GM21515 (cell line): Measurements from ENCODE around the gene RIN3.

ENCODE experiments used
- ATAC-seq: cut with Tn5 transposase; IDR thresholded peaks from one replicate; pipeline ENCODE4 v1.9.1; 2021; ENCODE audit not compliant: unreplicated experiment

Gene RIN3

DNA sequence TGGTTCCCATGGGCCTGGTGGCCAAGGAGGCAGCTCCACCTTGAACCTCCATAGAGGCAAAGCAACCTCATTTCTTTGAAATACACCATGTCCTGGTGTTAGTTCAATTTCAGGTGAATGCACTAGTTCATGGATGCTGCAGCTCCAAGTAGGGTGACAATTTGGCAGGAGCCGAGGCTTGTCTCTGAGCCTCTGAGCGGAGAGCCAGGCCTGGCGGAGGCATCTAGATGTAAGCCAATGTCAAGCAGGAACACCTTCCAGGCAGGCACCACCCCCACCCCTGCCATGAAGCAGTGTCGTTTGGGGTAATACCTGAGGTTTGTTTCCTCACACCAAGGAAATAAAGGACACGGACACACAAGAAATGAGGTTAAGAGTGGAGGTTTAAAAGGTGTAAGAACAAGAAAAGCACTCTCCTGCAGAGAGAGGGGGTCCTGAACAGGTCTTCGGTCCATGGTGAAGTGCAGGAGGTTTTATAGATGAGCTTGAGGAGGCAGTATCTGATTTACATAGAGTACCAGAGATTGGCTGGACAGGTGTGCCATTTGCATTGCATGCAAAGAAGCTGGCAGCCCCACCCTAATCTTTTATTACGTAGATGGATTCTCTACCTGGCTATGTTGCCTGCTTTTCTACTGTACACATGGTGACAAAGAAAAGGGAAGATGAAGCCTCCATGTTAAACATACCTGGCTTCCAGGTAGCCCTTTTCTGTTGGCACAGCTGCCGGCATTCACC lies 60.3 kb downstream of the RIN3 start:
- ATAC-seq: no peak

DNA sequence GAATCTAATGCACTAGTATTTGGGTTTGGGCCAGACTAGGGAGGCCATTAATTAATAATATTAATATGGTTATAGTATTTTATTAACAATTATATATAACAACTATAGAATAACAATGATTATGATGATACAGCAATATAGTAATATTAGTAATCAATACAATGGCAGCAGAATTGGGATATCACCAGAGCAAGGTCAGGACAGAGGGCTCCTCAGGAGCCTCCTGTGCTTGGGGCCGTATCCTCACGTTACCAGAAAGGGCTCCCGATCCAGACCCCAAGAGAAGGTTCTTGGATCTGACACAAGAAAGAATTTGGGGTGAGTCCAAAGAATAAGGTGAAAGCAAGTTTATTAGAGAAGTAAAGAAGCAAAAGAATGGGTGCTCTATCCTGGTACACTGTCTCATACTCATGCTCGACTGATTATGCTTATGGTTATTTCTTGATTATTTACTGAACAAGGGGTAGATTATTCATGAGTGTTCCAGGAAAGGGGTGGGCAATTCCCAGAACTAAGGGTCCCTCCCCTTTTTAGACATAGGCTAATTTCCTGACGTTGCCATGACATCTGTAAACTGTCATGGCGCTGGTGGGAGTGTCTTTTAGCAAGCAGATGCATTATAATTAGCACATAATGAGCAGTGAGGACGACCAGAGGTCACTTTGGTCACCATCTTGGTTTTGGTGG lies 61.6 kb downstream of the RIN3 start:
- no peak for ATAC-seq

DNA sequence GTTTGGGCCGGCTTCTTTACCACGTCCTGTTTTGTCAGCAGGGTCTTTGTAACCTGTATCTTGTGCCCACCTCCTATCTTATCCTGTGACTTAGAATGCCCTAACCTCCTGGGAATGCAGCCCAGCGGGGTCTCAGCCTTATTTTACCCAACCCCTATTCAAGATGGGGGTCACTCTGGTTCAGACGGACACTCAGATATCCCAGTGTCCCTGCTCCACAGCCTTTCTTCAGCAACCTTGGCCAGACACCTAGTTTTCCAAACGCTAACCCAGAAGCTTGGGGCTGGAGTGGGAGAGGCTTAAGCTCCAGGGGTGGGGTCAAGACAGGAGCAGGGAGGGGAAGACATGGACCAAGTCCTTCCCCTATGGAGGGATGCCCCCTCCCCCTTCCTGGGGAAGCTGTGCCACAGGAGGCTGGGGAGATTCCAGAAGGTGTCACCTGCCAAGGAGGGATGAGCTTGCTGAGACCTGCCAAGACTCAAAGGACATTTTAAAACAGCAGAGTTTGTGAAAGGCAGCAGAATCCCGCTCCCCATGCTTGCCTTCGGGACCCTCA lies 62.2 kb downstream of the RIN3 start:
- no peak for ATAC-seq

DNA sequence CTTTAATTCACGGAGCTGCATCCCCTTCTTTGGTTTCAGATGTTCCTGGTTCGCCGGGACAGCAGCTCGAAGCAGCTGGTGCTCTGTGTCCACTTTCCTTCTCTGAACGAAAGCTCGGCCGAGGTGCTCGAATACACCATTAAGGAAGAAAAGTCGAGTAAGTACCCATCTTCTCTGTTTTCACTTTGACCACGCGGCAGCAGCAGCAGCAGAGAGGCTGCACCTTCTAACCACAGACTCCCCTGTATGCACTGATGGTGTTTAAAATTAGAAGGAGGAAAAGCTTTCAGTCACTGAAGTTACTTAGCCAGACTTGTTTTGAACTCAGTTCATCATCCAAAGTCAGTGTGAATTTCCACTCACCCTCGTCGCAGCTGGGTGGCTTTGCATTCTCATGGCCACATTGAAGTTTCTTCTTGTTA lies 63.8 kb downstream of the RIN3 start:
- ATAC-seq: peak; percentile 75

DNA sequence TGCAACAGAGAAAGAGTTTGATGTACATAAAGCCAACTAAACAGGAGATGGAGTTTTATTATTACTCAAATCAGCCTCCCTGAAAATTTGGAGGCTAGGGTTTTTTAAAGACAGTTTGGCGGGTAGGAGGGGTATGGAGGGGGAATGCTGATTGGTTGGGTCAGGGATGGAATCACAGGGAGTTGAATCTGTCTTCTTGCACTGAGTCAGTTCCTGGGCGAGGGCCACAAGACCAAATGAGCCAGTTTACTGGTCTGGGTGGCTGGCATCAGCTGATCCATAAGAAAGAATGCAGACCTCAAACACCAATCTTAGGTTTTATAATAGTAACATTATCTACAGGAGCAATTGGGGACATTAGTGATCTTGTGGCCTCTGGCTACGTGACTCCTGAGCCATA lies 64.9 kb downstream of the RIN3 start:
- no peak for ATAC-seq

DNA sequence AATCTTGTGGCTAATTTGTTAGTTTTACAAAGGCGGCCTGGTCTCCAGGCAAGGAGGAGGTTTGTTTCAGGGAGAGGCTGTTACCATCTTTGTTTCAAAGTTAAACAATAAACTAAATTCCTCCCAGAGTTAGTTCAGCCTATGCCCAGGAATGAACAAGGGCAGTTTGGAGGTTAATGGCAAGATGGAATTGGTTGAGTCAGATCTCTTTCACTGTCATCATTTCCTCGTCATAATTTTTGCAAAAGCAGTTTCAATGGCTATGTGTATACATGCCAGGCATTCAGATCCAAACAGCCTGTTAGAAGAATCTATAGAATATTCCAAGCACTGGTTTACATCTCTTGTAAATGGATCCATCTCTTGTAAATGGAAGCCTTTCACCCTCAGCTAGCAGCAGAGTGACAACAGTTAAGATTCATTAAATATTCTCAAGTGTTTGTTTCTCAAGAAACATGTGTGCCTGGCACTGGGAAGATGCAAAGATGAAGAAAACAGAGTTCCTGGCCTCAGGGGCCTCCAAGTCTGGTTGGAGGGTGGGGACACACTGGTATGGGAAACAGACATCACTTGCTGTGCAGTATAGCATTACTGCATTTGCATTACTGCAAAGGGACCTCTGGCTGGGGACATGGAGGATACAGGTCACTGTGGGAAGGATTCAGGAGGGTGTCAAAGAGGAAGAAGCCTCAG lies 65.8 kb downstream of the RIN3 start:
- no peak for ATAC-seq

DNA sequence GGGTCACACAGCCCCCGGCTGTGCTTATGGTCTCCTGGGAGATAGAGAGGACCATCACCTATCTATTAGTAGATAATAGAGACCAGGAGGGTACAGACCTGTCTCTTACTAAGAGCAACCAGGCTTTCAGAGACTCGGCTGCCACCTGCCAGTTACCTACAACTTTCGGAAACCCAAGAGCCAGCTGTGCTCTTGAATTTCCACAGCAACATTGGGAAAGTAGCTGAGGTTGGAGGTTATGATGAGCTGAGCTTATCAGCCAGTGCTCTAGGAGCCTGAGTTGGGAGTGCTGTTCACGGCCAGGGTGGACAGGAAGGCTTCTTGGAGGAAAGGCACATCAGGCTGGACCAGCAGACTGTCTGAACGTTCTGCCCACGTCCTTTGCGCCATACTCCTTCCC lies 67.6 kb downstream of the RIN3 start:
- ATAC-seq: no peak

DNA sequence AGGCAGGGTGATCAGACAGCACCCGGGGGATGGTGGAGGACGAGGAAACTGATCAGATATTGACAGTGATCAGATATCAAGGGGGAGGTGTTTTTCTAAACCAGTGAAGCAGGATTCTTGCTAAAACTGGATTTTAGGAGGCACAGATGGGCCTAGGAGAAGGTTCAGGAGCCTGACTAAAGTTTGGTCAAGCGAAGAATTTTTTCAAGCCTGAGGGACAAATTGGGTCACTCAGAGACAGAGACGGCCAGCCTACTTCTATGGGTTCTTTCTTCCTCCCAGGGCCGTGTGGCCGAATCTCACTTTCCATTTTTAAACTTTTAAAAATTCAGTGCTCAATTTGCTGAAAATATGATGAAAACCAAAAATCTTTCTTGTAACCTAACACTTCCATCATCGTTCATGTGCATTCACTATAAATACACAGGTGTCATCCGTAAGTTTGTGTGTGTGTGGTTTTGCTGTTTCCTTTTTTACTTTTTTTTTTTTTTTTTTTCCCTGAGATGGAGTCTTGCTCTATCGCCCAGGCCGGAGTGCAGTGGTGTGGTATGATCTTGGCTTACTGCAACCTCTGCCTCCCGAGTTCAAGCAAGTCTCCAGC lies 68.5 kb downstream of the RIN3 start:
- ATAC-seq: no peak

DNA sequence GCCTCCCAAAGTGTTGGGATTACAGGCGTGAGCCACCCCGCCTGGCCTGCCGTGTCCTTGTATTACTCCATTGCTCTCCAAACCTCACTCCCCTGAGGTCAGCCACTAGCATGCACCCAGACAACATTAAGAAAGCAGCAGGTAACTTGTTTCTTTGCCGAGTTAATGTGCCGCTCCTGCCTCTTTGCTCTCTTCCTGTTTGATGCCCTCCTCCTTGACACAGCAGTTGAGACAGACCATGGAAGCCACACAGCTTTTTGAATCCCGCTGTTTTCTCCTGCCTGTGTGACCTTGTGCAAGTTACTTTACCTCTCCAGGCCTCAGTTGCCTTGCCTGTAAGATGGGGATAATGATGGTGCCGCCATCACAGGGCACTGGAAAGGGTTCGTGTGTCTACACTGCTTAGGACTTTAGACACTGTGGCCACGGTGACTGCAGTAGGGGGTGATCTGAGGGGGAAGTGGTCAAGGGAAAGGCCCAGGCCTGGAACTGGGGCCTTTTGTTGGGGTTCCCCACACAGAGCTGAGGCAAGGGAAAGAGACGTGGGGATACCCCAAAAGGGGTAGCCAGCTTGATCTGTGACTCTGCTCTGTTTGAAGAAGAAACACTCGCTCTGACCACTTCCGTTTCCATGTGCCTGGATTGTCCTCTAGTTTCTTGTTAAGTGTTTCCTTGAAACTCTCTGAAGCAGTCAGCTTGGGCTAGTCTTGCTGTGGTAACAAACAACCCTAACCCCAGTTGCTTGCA lies 69.3 kb downstream of the RIN3 start:
- ATAC-seq: peak; percentile 49

DNA sequence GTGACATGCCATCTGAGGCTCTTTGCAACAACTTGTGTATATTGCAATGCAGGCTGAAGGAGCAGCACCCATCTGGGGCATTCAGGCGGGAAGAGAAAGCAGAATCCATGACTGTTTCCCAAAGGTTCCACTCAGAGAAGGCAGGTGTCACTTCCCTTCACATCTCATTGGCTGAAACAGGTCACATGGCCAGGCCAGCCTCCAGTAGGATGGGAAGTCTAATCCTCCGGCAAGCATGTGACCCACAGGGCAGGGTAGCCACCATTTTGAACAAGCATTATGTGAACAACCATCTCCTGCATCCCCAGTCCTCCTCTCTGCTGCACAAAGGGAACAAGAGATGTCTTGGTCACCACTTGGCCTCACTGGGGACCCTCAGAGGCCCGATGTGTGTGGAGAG lies 70.6 kb downstream of the RIN3 start:
- ATAC-seq: no peak

DNA sequence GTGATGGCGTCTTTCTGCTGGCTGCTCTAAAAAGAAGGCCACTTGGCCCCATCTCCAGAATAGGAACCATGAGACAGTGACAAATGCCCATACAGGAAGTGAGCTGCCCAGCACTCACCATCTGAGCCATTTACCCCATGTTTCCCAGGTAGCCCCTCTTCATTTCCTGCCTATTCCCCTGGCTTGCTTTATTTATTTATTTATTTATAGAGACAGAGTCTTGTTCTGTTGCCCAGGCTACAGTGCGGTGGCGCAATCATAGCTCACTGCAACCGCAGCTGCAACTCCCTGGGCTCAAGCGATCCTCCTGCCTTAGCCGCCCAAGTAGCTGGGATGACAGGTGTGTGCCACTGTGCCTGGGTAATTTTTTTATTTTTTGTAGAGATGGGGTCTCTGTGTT lies 71.2 kb downstream of the RIN3 start:
- no peak for ATAC-seq

DNA sequence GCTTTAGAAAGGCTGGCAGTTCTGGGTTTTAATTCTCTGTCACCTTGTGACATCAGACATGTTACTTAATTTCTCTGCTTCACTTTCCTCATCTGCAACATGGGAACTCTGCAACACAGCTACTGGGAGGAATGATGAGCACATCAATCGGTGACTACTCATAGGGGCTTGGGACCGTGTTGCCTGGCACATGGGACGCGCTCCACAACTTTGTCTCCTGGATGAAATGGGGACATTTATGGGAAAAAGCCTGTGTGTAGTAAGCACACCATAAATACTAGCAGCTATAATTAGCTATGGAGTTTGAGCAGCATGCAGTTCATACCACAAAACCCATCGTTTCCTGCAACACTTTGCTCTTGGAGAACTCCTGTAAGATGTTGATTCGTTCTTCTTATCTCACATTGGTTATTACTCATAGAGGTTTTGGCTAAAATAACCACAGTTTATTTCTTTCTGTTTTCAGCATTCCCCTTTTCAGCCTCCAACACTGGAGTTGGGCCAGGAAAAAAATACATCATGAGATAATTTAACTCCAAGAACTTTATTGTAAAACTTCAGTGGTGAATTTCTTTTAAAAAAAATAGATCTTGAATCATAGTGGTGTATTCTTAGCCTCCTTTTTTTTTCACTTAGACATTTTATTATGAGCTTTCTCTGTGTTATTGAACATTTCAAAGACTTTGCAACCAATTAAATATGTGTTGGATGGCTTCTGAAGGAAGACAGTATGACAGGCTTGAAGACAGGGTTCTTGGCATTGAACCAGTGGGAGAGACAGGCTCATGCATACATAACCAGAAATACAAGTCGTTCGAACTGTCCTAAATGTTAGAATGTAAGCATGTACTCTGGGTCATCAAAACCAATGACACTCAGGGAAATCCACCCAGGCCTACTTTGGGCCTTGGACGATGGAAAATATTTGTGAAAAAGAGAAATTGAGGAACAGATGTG lies 72.7 kb downstream of the RIN3 start:
- ATAC-seq: no peak

DNA sequence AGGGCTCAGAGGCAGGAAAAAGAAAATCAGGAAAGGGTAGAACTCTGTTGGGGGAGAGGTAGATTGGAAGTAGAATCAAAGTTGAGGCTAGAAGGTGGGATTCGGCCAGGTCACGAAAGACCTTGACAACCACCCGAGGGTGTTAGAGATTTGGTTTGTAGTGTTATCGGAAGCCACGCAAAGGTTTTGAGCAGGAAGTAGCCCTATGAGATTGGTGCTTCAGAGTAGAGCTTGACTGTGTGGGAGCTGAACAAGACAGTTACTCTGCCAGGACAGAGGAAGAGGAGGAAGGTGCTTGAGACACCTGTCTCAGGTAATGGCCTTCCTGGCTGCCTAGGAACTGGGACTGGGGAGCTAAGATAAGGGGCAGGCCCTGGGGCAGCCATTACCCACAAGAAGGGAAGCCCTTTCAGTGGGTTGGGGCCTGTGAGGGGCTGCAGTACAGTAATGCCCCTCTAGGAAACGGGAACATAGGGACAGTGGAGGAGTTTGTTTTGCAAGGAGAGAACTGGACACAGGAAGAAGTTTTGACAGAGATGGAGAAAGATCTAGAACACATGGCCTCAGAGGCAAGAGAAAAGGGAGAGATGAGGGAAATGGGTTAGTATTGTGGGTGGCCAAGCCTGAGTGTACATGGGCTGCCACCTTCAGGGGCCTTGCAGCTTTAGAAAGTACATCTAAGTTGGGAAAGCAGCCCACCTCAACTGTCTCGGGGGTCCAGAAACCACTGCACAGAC lies 73.5 kb downstream of the RIN3 start:
- ATAC-seq: no peak

DNA sequence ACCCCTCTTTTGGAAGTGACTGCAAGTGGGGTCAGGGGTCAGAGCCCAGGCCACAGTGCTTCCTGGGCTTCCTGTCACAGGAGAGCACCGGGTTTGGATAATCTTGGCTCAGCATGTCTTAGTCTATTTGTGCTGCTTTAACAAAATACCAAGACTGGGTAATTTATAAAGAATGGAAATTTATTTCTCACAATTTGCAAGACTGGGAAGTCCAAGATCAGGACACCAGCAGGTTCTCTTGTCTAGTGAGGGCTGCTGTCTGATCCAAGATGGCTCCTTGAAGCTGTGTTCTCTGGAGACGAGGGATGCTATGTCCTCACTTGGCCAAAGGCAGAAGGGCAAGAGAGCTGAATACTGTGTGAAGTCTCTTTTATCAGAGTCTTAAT lies 74.1 kb downstream of the RIN3 start:
- ATAC-seq: no peak

DNA sequence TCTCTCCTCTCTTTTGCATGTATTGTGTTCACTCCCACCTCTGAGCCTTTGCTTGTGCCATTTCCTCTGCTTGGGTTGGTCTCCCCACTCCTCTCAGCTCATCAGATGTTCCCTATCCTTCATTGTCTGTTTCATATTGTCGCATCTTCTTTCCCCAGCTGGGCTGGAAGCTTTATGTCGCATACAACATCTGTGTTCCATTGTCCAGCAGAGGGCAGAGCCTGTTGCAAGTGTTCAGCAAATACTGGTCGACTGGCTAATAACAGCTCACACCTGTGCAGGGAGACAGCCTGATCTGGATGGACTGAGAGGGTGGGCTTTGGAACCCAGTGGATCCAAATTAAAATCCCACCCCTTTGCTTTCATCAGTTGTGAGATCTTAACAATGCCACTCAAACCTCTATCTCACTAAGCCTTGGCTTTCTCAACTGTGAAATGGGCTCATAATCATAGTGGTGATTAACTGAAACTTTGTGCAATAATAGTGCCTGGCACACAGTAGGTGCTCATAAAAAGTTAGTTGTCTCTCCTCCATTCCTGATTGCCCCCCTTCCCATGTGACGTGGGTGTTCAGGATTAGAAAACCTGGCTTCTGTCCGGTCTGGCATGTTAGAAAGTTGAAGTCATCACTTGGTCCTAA lies 75.8 kb downstream of the RIN3 start:
- ATAC-seq: no peak

DNA sequence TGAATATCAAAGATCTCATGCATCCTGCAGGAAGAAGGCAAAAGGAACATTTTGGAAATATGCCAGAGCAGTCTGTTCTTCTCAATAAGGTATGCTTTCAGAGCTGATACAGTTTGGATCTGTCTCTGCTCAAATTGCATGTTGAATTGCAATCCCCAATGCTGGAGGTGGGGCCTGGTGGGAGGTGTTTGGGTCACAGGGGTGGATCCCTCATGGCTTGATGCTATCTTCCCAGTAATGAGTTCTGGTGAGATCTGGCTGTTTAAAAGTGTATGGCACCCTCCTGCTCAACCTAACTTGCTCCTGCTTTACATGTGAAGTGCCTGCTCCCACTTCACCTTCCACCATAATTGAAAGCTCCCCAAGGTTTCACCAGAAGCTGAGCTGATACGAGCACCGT lies 76.6 kb downstream of the RIN3 start:
- ATAC-seq: no peak

DNA sequence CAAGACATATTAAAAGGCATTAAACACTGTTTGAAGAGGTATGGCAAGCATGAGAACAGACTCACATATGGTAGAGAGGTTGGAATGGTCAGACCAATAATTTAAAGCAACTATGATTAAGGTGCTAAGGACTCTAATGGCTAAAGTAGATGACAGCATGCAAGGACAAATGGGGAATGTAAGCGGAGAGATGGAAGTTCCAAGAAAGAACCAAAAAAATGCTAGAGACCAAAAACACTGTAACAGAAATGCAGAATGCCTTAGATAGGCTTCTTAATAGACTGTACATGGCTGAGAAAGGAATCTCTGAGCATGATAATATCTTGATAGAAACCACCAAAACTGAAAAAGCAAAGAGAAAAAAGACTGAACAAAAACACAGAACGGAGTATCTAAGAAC lies 77.4 kb downstream of the RIN3 start:
- ATAC-seq: no peak

DNA sequence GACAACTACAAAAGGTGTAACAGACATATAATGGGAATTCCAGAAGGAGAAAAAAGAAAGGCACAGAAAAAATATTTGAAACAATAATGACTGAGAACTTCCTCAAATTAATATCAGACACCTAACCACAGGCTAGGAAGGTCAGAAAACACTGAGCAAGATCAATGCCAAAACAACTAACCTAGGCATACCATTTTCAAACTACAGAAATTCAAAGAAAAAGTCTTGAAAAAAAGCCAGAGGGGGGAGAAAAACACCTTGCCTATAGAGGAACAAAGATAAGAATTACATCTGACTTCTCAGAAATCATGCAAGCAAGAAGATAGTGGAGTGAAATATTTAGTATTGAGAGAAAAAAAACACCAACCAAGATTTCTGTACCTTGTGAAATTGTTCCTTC lies 77.8 kb downstream of the RIN3 start:
- ATAC-seq: no peak

DNA sequence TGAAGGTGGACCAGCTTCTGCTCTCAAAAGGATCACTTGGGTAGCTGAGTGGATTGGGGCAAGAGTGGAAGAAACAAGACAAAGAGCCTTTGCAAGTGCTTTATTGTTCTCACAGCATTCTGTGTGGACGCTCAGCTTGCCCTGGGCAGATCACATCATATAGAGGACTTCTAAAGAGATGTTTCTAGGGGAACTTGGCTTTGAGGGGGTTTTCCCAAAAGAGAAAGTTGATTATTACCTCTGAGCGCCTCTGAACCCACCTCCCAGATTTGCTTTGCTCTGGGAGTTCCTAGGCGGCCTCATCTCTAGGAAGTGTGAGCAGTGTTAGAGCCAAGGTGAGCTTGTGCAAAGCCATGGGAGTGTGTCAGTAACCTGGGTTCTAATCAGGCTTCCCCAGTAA lies 81.7 kb downstream of the RIN3 start:
- no peak for ATAC-seq
